ENCODE results near the gene PITPNM2. TPM values are rescaled to one million over a fixed set of nuclear protein-coding genes. Genes with fewer than 3 reads are reported as not detected.
"Not testable (repeated sequence)": the region's sequence is repeated elsewhere in the genome, so short reads cannot be mapped to it uniquely, and the experiment has no call there.

Gene PITPNM2
- total RNA-seq, 1 donor from 2014 or later: 8.8 TPM

- DNase-seq: peak; percentile 26
Measured at GRCh38 chr12:123120452-123121166, 30.3 kb downstream of the PITPNM2 start.

- no peak for DNase-seq
Measured at GRCh38 chr12:123119808-123120207, 31.1 kb downstream of the PITPNM2 start.

- no peak for DNase-seq
Measured at GRCh38 chr12:123118497-123118896, 32.4 kb downstream of the PITPNM2 start.

- no peak for DNase-seq
Measured at GRCh38 chr12:123115409-123116121, 35.3 kb downstream of the PITPNM2 start.

- DNase-seq: peak; percentile 70
Measured at GRCh38 chr12:123114304-123115083, 36.4 kb downstream of the PITPNM2 start.

GRCh38 chr12:123113026-123113425 lies 37.9 kb downstream of the PITPNM2 start:
- DNase-seq: no peak

- DNase-seq: no peak
Measured at GRCh38 chr12:123111498-123112165, 39.3 kb downstream of the PITPNM2 start.

GRCh38 chr12:123109319-123109772 lies 41.5 kb downstream of the PITPNM2 start:
- no peak for DNase-seq

- DNase-seq: no peak
Measured at GRCh38 chr12:123108682-123109066, 42.2 kb downstream of the PITPNM2 start.

- DNase-seq: no peak
Measured at GRCh38 chr12:123107926-123108681, 42.8 kb downstream of the PITPNM2 start.

- peak; percentile 44 for DNase-seq
Measured at GRCh38 chr12:123106640-123107359, 44.1 kb downstream of the PITPNM2 start.

GRCh38 chr12:123105211-123105826 lies 45.6 kb downstream of the PITPNM2 start:
- DNase-seq: peak; percentile 89

GRCh38 chr12:123104809-123105208 lies 46.1 kb downstream of the PITPNM2 start:
- DNase-seq: no peak

GRCh38 chr12:123104094-123104493 lies 46.8 kb downstream of the PITPNM2 start:
- not testable (repeated sequence) for DNase-seq

GRCh38 chr12:123102781-123103503 lies 47.9 kb downstream of the PITPNM2 start:
- no peak for DNase-seq

GRCh38 chr12:123102366-123102765 lies 48.5 kb downstream of the PITPNM2 start:
- DNase-seq: no peak

- DNase-seq: no peak
Measured at GRCh38 chr12:123101526-123101925, 49.4 kb downstream of the PITPNM2 start.

All from dermis blood vessel endothelial cell (primary cell).